T-helper 1 cell treated with Interleukin-12 subunit alpha and Interleukin-12 subunit beta and Interleukin-4 antibody, amounts not matched to agents 30 μg/mL and 1 μg/mL, for 36 hours (primary cell): ENCODE results near the gene PPIB.

Experiments used
- H3K27ac Mint-ChIP-seq: one replicate; pipeline ENCODE4 v1.8.0; 2021; ENCODE audit warnings: mild to moderate bottlenecking, mixed read lengths
- H3K27me3 Mint-ChIP-seq: one replicate; pipeline ENCODE4 v1.8.0; 2021; ENCODE audit warnings: low read depth, mixed read lengths
- H3K36me3 Mint-ChIP-seq: one replicate; pipeline ENCODE4 v1.8.0; 2021; ENCODE audit warnings: low read depth, mixed read lengths
- H3K4me1 Mint-ChIP-seq: one replicate; pipeline ENCODE4 v1.8.0; 2021; ENCODE audit warnings: low read depth, mixed read lengths
- H3K4me3 Mint-ChIP-seq: one replicate; pipeline ENCODE4 v1.8.0; 2021; ENCODE audit warnings: mild to moderate bottlenecking, moderate library complexity, mixed read lengths
- H3K9me3 Mint-ChIP-seq: one replicate; pipeline ENCODE4 v1.8.0; 2021; ENCODE audit warnings: mixed read lengths

Gene PPIB

DNA sequence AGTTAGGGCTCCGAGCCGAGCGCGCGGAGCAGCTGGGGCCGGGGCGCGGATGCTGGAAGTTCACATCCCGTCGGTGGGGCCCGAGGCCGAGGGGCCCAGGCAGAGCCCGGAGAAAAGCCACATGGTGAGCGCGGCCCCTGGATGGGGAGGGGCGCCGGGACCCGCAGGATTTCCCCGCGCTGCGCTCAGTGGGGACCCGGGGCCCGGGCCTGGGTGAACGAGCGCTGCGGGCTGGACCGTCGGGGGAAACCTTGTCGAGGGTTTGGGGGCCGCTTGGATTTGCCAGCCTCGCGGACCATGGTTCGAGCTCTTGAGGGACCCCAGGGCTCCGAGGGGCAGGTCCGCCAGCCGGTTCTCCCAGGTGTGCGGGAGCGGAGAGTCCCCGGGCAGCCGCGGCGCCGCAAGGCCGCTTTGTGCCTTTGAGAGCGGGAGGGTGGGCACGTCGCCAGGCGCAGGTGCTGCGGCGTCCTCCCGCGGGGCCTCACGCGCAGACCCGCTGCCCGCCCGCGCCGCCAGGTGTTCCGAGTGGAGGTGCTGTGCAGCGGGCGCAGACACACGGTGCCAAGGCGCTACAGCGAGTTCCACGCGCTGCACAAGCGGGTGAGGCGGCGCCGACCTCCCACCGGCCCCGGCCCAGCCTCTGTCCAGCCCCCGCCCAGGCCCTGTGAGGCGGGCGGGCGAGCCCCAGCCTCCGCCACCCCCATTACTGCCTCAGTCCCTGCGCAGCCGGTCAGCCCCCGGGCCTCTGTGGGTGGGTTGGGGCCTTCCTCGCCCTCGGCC is 10.9 kb downstream of the PPIB start, which contains the start of gene SNX22:
Gene SNX22 (plus strand): TSS at position 5 of the 780 bp plus-strand sequence. CDS start 45 bp downstream, at position 50.
- H3K27ac Mint-ChIP-seq, result no peak within 1 kb of the TSS
- peak within 1 kb of the TSS; percentile 80 for H3K4me3 Mint-ChIP-seq
- H3K4me1 Mint-ChIP-seq, result peaks cover 24% of the 10 kb centered on the region
- H3K9me3 Mint-ChIP-seq, result no peaks in the 10 kb centered on the region
- H3K36me3 Mint-ChIP-seq, result peaks cover 16% of the 10 kb centered on the region
- peaks cover 12% of the 10 kb centered on the region for H3K27me3 Mint-ChIP-seq

- H3K36me3 Mint-ChIP-seq, result peaks cover 7% of the 10 kb centered on the region
Measured at GRCh38 chr15:64149893-64150578, 12.8 kb downstream of the PPIB start.

GRCh38 chr15:64149424-64149823 is 13.4 kb downstream of the PPIB start:
- Mint-ChIP-seq H3K27ac (peak overlapping the region; percentile 85), H3K36me3 (peaks cover 5% of the 10 kb centered on the region), H3K9me3 (no peaks in the 10 kb centered on the region), H3K4me1 (peaks cover 24% of the 10 kb centered on the region), H3K4me3 (peak overlapping the region; percentile 65), H3K27me3 (peaks cover 12% of the 10 kb centered on the region)

More at GRCh38 chr15:64149893-64150578, 12.8 kb downstream of the PPIB start:
- peaks cover 12% of the 10 kb centered on the region for H3K27me3 Mint-ChIP-seq
- no peaks in the 10 kb centered on the region for H3K9me3 Mint-ChIP-seq
- peak overlapping the region; percentile 65 for H3K4me3 Mint-ChIP-seq
- no peak overlapping the region for H3K27ac Mint-ChIP-seq
- H3K4me1 Mint-ChIP-seq, result peaks cover 24% of the 10 kb centered on the region

DNA sequence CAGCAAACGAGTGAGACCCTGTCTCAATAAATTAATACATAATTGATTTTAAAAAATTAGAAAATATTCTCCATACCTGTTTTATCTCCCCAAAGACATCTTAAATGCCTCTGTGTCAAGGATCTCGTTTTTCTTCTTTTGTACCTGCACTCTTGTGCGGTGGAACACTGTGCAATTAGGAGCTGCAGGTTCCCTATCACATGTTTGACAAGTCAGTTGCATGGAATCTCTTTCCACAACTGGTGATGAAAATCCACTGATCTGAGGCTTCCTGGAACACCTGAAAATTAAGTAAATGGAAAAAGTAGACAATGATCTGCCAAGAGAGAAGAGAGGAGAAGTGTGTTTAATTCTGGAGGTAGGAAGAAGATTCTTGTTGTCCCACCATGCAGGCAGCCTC is 14.2 kb downstream of the PPIB start:
- no peak overlapping the region for H3K27ac Mint-ChIP-seq
- no peak overlapping the region for H3K4me3 Mint-ChIP-seq
- H3K36me3 Mint-ChIP-seq, result peaks cover 4% of the 10 kb centered on the region
- peaks cover 11% of the 10 kb centered on the region for H3K27me3 Mint-ChIP-seq
- no peaks in the 10 kb centered on the region for H3K9me3 Mint-ChIP-seq
- H3K4me1 Mint-ChIP-seq, result peaks cover 24% of the 10 kb centered on the region

DNA sequence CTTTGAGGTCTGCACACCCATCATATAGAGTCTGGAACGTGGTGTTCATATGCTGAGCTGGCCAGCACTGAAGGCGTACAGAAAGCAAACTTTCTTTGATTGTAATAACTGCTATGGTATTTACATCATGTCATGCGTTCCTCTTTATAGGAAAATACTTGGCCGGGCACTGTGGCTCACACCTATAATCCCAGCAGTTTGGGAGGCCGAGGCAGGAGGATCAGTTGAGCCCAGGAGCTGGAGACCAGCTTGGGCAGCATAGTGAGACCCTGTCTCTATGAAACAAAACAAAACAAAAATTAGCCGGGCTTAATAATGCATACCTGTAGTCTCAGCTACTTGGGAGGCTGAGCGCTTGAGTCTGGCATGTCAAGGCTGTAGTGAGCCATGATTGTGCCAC is 14.7 kb downstream of the PPIB start:
- Mint-ChIP-seq H3K27ac (no peak overlapping the region), H3K9me3 (no peaks in the 10 kb centered on the region), H3K36me3 (peaks cover 4% of the 10 kb centered on the region), H3K27me3 (peaks cover 7% of the 10 kb centered on the region), H3K4me1 (peaks cover 20% of the 10 kb centered on the region), H3K4me3 (no peak overlapping the region)

- Mint-ChIP-seq H3K27me3 (no peaks in the 10 kb centered on the region), H3K4me3 (no peak overlapping the region), H3K27ac (no peak overlapping the region), H3K9me3 (no peaks in the 10 kb centered on the region), H3K4me1 (peaks cover 14% of the 10 kb centered on the region), H3K36me3 (peaks cover 5% of the 10 kb centered on the region)
Measured at GRCh38 chr15:64146885-64147681, 15.7 kb downstream of the PPIB start.

GRCh38 chr15:64146520-64146884 is 16.3 kb downstream of the PPIB start:
- Mint-ChIP-seq H3K27me3 (no peaks in the 10 kb centered on the region), H3K27ac (no peak overlapping the region), H3K4me3 (no peak overlapping the region), H3K4me1 (peaks cover 14% of the 10 kb centered on the region), H3K36me3 (peaks cover 5% of the 10 kb centered on the region), H3K9me3 (no peaks in the 10 kb centered on the region)

GRCh38 chr15:64146041-64146440 is 16.8 kb downstream of the PPIB start:
- H3K4me1 Mint-ChIP-seq, result peaks cover 14% of the 10 kb centered on the region
- H3K4me3 Mint-ChIP-seq, result no peak overlapping the region
- no peak overlapping the region for H3K27ac Mint-ChIP-seq
- peaks cover 5% of the 10 kb centered on the region for H3K36me3 Mint-ChIP-seq
- H3K9me3 Mint-ChIP-seq, result no peaks in the 10 kb centered on the region
- no peaks in the 10 kb centered on the region for H3K27me3 Mint-ChIP-seq

DNA sequence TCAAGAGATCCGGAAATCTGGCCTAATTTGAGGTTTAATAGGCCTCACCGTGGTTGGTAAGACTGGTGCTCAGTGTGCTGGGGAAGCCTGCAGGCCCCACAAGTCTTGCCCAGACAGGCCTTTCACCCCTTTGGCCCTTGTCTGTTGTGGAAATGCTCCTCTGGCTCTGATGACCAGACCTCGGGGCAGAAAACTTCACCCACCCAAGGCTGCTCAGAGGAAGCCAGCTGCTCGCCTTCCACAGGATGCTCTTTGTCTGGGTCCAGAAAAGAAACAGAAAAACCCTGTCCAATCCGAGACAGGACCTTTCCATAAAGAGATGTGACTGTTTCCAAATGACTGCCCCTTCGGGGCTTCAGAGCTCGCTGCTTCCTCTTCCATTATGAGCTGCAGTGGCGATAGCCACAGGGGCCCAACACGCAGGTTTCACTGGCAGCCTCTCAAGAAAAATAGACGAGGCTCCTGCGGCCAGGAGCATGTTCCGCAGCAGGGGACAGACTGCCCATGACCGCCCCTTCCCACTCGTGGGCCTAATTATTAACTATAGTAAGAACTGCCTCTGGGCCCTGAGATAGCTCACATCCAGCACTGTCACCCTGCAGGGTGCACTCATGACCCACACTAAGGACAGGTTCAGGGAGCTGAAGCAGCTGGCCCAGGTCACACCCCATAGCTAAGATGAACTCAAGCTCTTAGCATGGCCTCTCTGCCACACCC is 18.1 kb downstream of the PPIB start:
- Mint-ChIP-seq H3K4me3 (no peak overlapping the region), H3K27ac (no peak overlapping the region), H3K4me1 (peaks cover 5% of the 10 kb centered on the region), H3K9me3 (no peaks in the 10 kb centered on the region), H3K27me3 (no peaks in the 10 kb centered on the region), H3K36me3 (peaks cover 5% of the 10 kb centered on the region)

GRCh38 chr15:64144192-64144564 is 18.6 kb downstream of the PPIB start:
- Mint-ChIP-seq H3K4me1 (no peaks in the 10 kb centered on the region), H3K4me3 (no peak overlapping the region), H3K9me3 (no peaks in the 10 kb centered on the region), H3K36me3 (peaks cover 1% of the 10 kb centered on the region), H3K27me3 (no peaks in the 10 kb centered on the region), H3K27ac (no peak overlapping the region)

DNA sequence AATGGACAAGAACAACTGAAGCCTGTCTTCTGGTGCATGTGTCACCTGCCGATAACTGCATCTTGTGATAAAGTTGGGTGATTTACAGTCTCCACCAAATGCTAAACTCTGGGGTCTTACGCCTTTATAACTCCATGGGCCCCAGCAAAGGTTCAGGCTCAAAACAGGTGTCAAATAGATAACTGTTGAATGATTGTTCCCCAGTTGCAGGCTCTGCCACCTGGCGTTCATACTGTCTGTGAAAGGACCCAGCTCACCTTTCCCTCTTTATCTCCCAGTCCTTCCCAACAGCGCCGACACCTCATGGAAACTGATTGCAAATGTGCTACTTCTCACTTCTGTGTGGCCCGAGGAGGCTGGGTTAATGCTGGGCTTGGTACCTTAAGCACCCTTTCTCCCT is 19.5 kb downstream of the PPIB start:
- no peak overlapping the region for H3K4me3 Mint-ChIP-seq
- H3K27ac Mint-ChIP-seq, result no peak overlapping the region
- H3K4me1 Mint-ChIP-seq, result no peaks in the 10 kb centered on the region
- no peaks in the 10 kb centered on the region for H3K9me3 Mint-ChIP-seq
- H3K27me3 Mint-ChIP-seq, result no peaks in the 10 kb centered on the region
- H3K36me3 Mint-ChIP-seq, result peaks cover 1% of the 10 kb centered on the region

- H3K9me3 Mint-ChIP-seq, result no peaks in the 10 kb centered on the region
- H3K36me3 Mint-ChIP-seq, result peaks cover 8% of the 10 kb centered on the region
- H3K4me1 Mint-ChIP-seq, result no peaks in the 10 kb centered on the region
- no peaks in the 10 kb centered on the region for H3K27me3 Mint-ChIP-seq
- peak overlapping the region; percentile 41 for H3K27ac Mint-ChIP-seq
- H3K4me3 Mint-ChIP-seq, result no peak overlapping the region
Measured at GRCh38 chr15:64141798-64142512, 20.9 kb downstream of the PPIB start.

DNA sequence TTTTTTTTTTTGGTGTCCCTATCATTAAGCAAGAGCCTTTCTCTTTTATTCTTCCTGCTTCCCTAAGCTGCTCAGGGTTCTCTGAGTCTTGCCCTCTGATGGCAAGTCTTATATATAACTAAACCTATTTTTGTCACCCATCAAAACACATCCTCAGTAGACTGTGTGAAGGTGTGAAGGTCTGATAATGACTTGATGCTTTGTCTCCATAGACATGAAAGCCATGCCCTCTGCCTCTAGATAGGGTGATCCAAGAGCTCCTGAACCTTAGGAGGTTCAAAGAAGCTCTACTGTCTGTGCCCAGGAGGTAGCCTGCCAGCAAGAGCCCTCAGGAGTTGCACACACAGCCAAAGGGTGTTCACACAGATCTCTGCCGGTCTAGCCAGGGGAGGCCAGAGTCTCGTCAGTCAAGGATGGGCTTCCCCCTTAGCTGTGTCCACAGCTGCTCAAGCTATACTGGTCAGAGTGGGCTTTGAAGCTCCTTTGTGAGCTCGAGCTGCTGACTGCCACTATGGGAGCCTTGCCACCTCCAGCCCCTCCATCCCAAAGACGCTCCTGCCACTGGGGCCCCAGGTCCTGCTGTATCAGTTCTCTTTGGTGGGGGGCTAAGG is 24.4 kb downstream of the PPIB start:
- Mint-ChIP-seq H3K36me3 (peaks cover 12% of the 10 kb centered on the region), H3K4me1 (no peaks in the 10 kb centered on the region), H3K27me3 (no peaks in the 10 kb centered on the region), H3K9me3 (no peaks in the 10 kb centered on the region), H3K27ac (no peak overlapping the region), H3K4me3 (no peak overlapping the region)
